ENCODE results near the gene RTKN2. TPM values are rescaled to one million over a fixed set of nuclear protein-coding genes. Genes with fewer than 3 reads are reported as not detected.

RTKN2 gene
- total RNA-seq, 1 donor from 2014 or later, result 5.0 TPM

- intact Hi-C loops (cut with micrococcal nuclease), result no loop called here
Measured at GRCh38 chr10:62231371-62231770, 37.3 kb downstream of the RTKN2 start.

GRCh38 chr10:62230344-62231121, 38.1 kb downstream of the RTKN2 start:
- intact Hi-C loops (cut with micrococcal nuclease), result no loop called here

GRCh38 chr10:62225362-62225761, 43.3 kb downstream of the RTKN2 start:
- intact Hi-C loops (cut with micrococcal nuclease), result no loop called here

- intact Hi-C loops (cut with micrococcal nuclease), result no loop called here
Measured at GRCh38 chr10:62224606-62225005, 44.0 kb downstream of the RTKN2 start.

GRCh38 chr10:62217683-62218082, 51.0 kb downstream of the RTKN2 start:
- intact Hi-C loops (cut with micrococcal nuclease), result no loop called here

- intact Hi-C loops (cut with micrococcal nuclease), result no loop called here
Measured at GRCh38 chr10:62214364-62214874, 54.2 kb downstream of the RTKN2 start.

GRCh38 chr10:62205750-62206399, 62.8 kb downstream of the RTKN2 start:
- intact Hi-C loops (cut with micrococcal nuclease), result no loop called here

GRCh38 chr10:62199584-62199983, 69.1 kb downstream of the RTKN2 start:
- intact Hi-C loops (cut with micrococcal nuclease), result loop anchor here (1.0 to 5.0 kb wide), 2 partner anchors 16 to 912 kb away; no protein-coding TSS in a partner anchor

- intact Hi-C loops (cut with micrococcal nuclease), result loop anchor here (5.0 kb wide), 1 partner anchor 909 kb away; no protein-coding TSS in a partner anchor
Measured at GRCh38 chr10:62196528-62196927, 72.1 kb downstream of the RTKN2 start.

- intact Hi-C loops (cut with micrococcal nuclease), result loop anchor here (5.0 kb wide), 1 partner anchor 908 kb away; no protein-coding TSS in a partner anchor
Measured at GRCh38 chr10:62195675-62195926, 73.0 kb downstream of the RTKN2 start.

- intact Hi-C loops (cut with micrococcal nuclease), result loop anchor here (5.0 kb wide), 1 partner anchor 908 kb away; no protein-coding TSS in a partner anchor
Measured at GRCh38 chr10:62194924-62195674, 73.5 kb downstream of the RTKN2 start.

- intact Hi-C loops (cut with micrococcal nuclease), result no loop called here
Measured at GRCh38 chr10:62193479-62193878, 75.2 kb downstream of the RTKN2 start.

GRCh38 chr10:62189131-62189530, 79.5 kb downstream of the RTKN2 start:
- intact Hi-C loops (cut with micrococcal nuclease), result loop anchor here (10.0 kb wide), 1 partner anchor 1404 kb away; no protein-coding TSS in a partner anchor

- intact Hi-C loops (cut with micrococcal nuclease), result loop anchor here (10.0 kb wide), 1 partner anchor 1403 kb away; no protein-coding TSS in a partner anchor
Measured at GRCh38 chr10:62188021-62188616, 80.5 kb downstream of the RTKN2 start.

- intact Hi-C loops (cut with micrococcal nuclease), result loop anchor here (10.0 kb wide), 1 partner anchor 1402 kb away; no protein-coding TSS in a partner anchor
Measured at GRCh38 chr10:62186999-62187675, 81.5 kb downstream of the RTKN2 start.

GRCh38 chr10:62185919-62186692, 82.5 kb downstream of the RTKN2 start:
- intact Hi-C loops (cut with micrococcal nuclease), result loop anchor here (10.0 kb wide), 1 partner anchor 1401 kb away; no protein-coding TSS in a partner anchor

- intact Hi-C loops (cut with micrococcal nuclease), result loop anchor here (1.0 to 10.0 kb wide), 15 partner anchors 15 to 1399 kb away; partner anchors contain the start of gene EGR2
Measured at GRCh38 chr10:62183857-62184795, 84.5 kb downstream of the RTKN2 start.

- intact Hi-C loops (cut with micrococcal nuclease), result loop anchor here (1.0 to 10.0 kb wide), 15 partner anchors 16 to 1399 kb away; partner anchors contain the start of gene EGR2
Measured at GRCh38 chr10:62183442-62183841, 85.2 kb downstream of the RTKN2 start.

Measured in T-helper 2 cell treated with Interferon-gamma antibody and Interleukin-4, amounts not matched to agents 100 ng/mL and 5 ng/mL, for 36 hours (primary cell).